ENCODE results near the gene AANAT.
A peak's percentile ranks its signal among the peaks of the same experiment; 100 is the strongest.

The AANAT gene

DNA sequence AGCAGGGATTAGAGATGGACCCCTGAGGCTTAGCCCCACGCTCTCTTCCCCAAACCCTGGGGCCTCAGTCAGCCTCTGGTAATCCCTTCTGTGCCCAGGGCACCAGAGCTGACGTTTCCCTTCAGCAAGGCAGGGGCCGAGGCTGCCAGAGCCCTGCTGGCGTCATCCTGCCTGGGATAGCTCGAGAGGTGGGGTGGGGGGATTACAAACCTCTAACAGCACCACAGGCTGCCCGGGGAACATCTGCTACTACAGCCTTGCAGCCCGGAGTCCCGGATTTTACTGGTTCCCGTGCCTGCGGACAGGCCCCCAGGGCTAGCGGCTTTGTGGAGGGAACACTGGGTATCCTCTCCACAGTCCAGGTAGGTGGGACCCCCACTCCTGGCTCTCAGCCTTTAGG lies at the start of gene AANAT:
TSS of gene AANAT (plus strand) at position 238 of the 400 bp plus-strand sequence. CDS start 1,144 bp downstream, outside the sequence.
- peak; percentile 33 for DNase-seq

GRCh38 chr17:76419576-76420260 lies 47.7 kb upstream of the AANAT start:
- no peak for DNase-seq

GRCh38 chr17:76420356-76421043 lies 46.9 kb upstream of the AANAT start:
- DNase-seq, result no peak

GRCh38 chr17:76421044-76421407 lies 46.4 kb upstream of the AANAT start:
- DNase-seq, result no peak

DNA sequence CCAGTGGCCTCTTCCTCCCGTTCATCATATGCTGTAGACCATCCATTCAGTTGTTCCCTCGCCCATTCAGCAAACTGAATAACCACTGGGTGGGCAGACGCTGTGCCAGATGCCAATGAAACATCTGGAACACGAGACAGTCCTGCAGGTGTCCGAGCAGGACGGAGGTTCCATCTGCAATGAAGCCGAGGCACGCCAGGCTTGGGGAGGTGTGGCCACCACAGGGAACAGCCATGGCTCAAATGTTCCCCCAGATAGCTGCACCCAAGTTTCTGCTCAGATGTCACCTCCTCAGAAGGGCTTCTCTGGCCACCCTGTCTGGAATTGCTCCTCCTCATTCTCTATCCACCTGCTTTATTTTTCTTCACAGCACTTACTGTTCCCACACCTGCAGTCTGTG lies 45.0 kb upstream of the AANAT start:
- no peak for DNase-seq

DNA sequence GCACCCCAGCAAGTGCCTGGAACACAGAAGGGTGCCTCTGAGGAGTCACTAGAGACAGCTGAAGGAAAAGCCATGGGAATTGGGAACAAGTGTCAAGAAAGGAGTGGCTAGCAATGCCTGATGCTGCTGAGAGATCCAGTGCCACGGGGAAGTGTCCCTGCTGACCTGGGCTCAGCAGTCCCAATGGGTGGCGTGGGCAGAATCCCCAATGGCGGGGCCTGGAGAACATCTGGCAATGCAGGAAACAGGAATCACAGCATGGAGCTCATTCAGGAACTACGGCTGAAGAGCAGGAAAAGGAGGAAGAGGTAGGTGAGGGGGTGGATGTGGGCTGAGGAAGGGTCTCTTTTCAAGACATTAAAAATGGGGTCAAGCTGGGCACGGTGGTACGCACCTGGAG lies 44.5 kb upstream of the AANAT start:
- peak; percentile 22 for DNase-seq

- DNase-seq, result no peak
Measured at GRCh38 chr17:76426853-76427252, 40.5 kb upstream of the AANAT start.

DNA sequence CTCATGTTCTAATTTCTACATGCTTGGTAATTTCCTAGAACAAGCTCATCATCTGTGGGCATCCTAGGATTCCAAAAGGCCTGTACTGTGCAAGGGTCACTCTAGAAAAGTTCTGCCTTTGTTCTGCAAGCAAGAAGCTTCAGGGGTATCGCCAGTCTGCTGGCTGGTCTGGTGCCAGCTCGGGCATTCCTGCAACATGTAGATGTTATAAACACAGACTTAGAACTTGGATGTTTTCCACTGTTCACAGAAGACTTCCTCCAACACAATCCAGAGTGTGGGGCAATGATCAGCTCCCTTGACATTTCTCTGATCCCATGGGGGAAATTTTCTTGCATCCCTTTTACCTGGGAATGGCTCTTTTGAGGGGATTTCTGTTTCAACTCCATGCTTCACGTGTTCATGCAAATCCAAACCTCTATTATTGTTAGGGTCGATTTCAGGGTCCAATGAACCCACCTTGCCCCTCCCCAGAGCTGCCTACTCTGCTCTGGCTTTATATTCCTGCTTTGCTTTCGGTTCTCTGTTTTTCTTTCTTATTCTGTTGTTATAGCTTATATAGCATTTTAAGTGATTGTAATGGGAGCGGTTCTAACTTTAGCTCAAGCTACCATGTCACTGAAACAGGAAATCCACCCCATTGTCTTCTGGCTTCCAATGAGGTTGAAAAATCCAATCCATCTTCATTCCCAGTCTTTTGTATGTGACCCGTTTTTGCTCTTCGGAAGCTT lies 39.7 kb upstream of the AANAT start:
- DNase-seq, result no peak

DNA sequence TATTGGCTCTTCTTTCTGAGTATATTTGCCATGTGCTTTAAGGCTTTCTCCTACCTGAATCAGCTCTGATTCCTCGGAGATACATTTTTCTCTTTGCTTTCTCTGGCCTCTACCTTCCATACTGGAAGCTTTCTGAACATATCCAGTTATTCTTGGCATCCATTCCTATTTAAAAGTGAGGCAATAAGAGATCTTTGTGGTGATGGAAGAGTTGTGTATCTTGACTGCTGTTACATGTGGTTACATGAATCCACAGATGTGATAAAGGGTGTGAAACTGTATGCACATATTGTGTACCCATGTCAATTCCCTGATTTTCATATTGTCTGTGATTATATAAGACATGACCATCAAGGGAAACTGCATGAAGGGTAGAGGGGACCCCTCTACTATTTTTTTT lies 38.9 kb upstream of the AANAT start:
- no peak for DNase-seq

DNA sequence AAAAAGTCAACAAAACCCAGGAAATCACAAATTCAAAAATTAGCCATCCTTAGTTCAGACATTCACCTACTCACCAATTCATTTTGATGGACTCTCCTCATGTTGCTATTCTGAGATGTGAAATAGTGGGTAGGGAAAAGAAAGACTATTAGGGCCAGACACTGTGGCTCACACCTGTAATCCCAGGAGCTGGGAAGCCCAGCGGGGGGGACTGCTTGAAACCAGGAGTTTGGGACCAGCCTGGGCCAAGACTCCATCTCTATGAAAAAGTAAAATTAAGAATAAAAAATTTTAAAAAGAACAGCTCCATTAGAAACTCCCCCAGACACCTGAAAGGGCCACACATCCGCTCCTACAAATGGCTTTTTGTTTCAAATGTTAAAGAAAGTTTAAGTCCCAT lies 35.9 kb upstream of the AANAT start:
- DNase-seq, result no peak

- DNase-seq, result no peak
Measured at GRCh38 chr17:76432004-76432403, 35.4 kb upstream of the AANAT start.

DNA sequence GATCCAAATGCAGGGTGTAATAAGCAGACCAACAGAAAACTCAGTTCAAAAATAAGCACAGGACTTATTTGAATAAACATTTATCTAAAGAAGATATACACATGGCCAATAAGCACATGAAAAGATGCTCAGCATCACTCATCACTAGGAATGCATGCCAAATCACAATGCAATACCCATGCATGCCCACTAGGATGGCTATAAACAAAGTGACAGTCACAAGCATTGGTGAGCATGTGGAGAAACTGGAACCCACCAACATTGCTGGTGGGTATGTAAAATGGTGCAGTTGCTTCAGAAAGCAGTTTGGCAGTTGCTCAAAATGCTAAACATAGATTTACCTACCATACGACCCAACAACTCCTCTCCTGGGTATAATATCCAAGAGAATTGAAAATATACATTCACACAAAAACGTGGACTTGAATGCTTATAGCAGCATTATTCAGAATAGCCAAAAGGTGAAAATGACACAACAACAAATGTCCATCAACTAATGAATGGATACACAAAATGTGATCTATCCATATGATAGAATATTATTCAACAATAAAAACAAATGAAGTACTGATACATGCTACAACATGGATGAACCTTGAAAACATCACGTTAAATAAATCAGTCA lies 34.6 kb upstream of the AANAT start:
- DNase-seq, result peak; percentile 22

DNA sequence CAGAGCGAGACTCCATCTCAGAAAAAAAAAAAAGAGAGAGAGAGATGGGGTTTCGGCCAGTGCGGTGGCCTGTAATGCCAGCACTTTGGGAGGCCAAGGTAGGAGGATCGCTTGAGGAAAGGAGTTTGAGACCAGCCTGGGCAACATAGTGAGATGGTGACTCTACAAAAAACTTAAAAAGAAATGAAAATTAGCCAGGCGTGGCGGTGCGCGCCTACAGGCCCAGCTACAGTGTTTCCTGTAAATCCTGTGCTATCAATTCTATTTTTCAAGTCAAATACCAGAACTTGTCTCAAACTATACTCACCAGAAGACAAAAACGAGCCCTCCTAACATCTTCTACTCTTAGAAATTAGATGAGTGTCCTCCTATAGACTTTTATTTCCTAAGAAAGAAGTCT lies 33.7 kb upstream of the AANAT start:
- no peak for DNase-seq

- peak; percentile 36 for DNase-seq
Measured at GRCh38 chr17:76434870-76435269, 32.5 kb upstream of the AANAT start.

DNA sequence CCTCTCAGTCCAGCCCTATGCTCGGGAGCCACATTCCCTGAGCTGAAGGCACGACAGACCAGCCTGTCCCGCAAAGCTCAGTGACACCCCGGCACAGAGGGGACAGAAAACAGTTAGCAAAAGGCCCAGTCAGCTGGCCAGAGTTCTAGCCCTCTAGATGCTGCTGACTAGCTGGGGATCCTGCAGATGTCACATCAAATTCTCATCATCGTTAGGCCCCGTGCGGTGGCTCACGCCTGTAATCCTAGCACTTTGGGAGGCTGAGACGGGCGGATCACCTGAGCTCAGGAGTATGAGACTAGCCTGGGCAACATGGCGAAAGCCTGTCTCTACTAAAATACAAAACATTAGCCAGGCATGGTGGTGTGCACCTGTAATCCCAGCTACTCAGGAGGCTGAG lies 31.7 kb upstream of the AANAT start:
- no peak for DNase-seq

- peak; percentile 92 for DNase-seq
Measured at GRCh38 chr17:76437467-76438402, 29.7 kb upstream of the AANAT start.

- DNase-seq, result no peak
Measured at GRCh38 chr17:76438906-76439305, 28.5 kb upstream of the AANAT start.

DNA sequence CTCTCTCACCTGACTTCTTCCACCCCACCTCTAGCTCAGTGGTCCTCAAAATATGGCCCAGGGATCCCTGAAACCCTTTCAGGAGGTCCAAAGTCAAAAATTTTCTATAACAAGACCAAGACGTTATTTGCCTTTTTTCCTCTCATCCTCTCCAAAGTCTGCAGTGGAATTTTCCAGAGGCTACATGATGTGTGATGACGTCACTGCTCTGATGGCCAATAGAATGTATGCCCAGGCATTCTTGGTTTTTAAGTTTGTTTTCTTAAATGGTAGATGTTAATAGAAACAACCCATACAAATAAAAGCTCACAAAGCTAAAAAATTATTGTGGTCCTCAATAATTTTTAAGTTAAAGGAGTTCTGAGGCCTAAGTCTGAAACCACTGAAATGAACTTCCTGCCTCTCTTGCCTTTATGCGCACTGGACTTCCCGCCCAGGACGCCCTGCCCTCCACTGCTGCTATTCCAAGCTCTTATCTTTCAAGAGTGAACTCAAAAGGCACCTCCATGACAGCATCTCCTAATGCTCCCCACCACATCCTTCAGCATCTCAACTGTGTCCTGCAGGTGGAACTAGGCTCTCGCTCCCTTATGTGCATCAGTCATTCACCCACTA lies 28.0 kb upstream of the AANAT start:
- DNase-seq, result no peak

DNA sequence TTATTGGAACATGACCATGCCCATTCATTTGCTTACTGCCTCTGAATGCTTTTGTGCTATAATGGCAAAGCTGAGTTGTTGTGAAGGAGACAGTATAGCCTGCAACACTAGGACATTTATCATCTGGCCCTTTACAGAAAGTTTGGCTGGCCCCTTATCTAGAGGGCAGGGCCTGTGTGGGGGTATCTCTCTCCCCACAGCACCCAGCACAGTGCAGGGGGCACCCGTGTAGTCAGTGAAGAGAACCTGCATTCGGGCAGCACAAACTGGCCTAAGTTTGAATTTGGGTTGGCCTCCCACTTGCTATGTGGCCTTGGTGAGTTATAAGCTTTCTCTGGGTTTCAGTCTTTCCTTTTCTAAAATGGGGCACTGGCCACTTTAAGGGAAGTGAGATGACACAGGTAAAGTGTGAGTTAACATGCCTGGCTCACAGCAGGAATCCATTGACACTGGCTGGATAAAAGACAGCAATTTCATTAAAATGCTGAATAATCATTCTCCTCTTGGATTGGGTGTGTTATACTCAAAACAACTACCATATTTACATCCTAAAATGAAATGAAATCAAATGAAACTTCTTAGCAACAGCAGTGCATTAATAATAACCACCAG lies 26.5 kb upstream of the AANAT start:
- DNase-seq, result no peak

DNA sequence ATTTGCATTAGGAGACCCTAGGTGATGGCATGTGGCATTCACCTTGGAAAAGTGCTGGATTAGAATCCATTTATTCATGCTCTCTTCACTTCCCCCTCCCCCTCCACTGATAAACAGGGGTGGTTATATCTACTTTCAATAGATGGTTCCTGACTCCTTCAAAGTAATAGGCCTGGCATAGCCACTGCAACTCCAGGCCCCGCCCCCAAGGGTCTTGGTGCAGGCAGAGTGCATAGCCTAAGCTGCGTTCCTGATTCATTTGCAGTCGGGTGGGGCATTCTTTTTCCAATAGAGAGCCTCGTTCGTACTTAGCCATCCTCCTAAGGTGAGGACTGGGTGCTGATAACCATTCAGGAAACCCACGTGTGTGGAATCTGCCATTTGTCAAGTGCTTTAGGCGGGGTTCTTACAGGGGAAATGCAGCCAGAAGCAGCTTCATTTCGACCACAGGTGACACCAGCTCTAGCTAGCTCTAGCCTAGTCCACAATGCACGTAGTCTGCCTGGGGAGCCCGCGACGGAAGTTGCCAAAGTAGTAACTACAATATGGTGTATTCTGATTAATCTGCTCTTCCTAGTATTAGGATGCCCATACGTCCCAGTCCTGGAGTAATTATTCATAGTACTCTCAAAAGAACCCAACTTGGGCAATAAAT lies 25.6 kb upstream of the AANAT start:
- DNase-seq, result no peak
